Measurements from ENCODE around the gene RBM43.
"Not testable (repeated sequence)": the region's sequence is repeated elsewhere in the genome, so short reads cannot be mapped to it uniquely, and the experiment has no call there.

RBM43 gene

DNA sequence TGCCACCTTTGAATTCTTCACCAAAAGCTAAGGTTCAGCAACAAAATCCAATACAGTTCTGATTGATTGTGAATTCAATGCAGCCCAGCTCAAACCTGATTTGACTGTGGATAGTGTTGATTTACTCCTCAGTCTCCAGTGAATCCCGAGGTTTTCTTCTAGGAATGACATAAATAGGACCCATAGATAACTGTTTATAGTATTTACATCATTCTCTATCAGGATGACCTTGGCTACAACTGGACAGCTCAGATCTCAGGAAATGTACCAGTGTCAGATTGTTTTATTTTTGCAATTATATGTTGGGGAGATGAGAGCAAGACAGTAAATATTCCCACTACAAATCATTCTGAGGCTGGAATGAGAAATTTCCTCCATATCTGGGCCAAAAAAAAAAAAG lies 21.2 kb downstream of the RBM43 start:
- no peak for TF ChIP-seq ZFX (IDR thresholded peaks at IDR 0.05; ENCODE audit: borderline replicate concordance)
- TF ChIP-seq, protein P1, sequence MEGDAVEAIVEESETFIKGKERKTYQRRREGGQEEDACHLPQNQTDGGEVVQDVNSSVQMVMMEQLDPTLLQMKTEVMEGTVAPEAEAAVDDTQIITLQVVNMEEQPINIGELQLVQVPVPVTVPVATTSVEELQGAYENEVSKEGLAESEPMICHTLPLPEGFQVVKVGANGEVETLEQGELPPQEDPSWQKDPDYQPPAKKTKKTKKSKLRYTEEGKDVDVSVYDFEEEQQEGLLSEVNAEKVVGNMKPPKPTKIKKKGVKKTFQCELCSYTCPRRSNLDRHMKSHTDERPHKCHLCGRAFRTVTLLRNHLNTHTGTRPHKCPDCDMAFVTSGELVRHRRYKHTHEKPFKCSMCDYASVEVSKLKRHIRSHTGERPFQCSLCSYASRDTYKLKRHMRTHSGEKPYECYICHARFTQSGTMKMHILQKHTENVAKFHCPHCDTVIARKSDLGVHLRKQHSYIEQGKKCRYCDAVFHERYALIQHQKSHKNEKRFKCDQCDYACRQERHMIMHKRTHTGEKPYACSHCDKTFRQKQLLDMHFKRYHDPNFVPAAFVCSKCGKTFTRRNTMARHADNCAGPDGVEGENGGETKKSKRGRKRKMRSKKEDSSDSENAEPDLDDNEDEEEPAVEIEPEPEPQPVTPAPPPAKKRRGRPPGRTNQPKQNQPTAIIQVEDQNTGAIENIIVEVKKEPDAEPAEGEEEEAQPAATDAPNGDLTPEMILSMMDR (IDR thresholded peaks at IDR 0.05) = no peak
- no peak overlapping the region for H3K27ac ChIP-seq

DNA sequence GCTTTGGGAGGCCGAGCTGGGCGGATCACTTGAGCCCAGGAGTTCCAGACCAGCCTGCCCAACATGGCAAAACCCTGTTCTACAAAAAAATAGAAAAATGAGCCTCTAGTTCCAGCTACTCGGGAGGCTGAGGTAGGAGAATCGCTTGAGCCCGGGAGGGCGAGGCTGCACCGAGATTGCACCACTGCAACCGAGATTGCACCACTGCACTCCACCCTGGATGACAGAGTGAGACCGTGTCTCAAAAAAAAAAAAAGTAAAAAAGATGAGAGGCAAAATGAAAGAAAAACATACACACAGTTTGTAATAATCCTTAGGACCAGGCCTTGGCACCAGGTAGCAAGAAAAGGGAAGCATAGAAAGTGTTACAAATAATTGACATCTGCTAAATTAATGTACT lies 22.0 kb downstream of the RBM43 start:
- TF ChIP-seq, protein P1 (IDR thresholded peaks at IDR 0.05) = no peak
- TF ChIP-seq ZFX (IDR thresholded peaks at IDR 0.05; ENCODE audit: borderline replicate concordance) = no peak
- no peak overlapping the region for H3K27ac ChIP-seq

DNA sequence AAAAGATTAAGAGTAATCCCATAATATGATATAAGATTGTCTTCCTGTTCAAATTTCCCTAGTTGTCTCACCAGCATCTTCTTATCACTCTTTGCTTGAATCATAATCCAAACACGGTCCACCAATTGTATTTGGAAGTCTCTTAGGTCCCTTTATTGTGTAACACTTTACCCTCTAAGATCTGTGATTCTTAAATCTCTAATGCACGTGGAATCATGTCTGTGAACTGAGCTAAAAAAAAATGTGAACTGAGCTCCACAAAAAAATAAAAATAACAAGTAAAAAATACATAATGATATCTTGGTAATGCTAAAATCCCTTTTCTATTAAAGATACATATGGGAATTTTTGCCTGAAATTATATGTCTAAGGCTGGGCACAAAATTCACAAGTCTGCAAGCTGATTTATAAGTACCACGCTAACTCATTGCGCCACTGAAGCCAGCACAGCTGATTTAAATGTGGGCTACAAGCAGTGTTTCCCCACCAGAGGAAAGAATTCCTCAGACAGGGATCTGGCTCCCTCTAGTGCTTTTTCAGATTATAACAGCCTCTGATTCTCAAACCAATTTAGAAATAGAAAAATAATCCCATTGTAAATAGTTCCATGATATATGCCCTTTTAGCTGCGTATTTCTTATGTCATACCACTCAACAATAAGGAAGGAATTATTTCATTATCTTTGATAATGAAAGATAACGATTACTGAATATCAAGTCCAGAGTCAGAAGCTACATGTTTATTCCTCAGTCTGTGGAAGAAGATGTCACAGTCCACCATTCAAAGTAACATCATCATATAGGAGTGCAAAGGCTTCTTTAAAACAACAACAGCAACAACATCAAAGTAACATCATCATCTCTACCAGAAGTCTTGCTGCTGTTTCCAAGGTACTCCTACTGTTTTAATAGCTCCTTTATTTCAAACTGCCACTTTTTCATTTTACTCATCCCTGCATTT lies 22.9 kb downstream of the RBM43 start:
- no peak overlapping the region for H3K27ac ChIP-seq
- no peak for TF ChIP-seq ZFX (IDR thresholded peaks at IDR 0.05; ENCODE audit: borderline replicate concordance)
- TF ChIP-seq, protein P1 (IDR thresholded peaks at IDR 0.05) = peak; percentile 72

DNA sequence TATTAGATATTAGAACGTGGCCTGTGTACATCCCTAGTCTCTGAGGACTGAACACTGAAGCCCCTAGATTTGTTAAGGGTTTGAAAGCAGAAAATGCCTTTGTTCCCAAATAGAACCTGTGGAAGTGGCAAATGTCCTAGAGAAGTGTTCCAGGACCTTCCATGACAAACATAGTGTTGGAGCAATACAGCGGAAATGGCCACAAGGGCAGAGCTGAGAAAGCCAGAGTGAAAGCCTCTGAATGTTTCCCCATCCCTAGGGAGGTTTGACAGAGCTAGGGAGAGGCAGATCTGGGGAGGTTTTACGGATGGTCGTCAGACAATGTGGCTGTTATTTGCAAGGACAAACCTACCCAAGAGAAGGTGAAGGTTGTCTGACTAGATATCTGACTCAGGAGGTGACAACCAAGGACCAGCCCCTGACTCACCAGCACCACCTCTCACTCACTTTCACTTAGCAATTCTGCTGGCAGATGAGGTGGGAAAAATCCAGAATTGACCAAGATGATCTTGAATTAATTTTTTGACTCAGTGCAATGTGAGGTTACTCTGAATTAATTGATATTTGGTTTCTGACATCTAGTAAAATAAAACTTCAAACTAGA lies 24.1 kb downstream of the RBM43 start:
- H3K27ac ChIP-seq = no peak overlapping the region
- no peak for TF ChIP-seq ZFX (IDR thresholded peaks at IDR 0.05; ENCODE audit: borderline replicate concordance)
- TF ChIP-seq, protein P1 (IDR thresholded peaks at IDR 0.05) = no peak

DNA sequence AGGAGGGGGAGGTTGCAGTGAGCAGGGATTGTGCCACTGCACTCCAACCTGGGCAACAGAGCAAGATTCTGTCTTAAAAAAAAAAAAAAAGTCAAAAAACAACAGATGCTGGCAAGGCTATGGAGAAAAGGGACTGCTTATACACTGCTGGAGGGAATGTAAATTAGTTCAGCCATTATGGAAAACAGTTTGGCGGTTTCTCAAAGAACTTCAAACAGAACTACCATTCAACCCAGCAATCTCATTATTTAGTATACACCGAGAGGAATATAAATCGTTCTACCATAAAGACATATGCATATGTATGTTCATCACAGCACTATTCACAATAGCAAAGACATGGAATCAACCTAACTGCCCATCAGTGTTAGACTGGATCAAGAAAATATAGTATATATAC lies 27.9 kb downstream of the RBM43 start:
- H3K27ac ChIP-seq = not testable (repeated sequence)

DNA sequence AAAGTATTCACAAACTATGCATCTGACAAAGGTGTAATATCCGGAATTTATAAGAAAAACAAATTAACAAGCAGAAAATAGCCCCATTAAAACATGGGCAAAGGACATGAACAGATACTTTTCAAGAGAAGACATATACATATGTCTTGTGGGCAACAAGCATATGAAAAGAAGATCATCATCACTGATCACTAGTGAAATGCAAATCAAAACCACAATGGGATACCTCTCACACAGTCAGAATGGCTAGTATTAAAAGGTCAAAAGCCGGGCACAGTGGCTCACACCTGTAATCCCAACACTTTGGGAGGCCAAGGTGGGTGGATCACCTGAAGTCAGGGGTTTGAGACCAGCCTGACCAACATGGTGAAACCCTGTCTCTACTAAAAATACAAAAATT lies 28.4 kb downstream of the RBM43 start:
- H3K27ac ChIP-seq = not testable (repeated sequence)

DNA sequence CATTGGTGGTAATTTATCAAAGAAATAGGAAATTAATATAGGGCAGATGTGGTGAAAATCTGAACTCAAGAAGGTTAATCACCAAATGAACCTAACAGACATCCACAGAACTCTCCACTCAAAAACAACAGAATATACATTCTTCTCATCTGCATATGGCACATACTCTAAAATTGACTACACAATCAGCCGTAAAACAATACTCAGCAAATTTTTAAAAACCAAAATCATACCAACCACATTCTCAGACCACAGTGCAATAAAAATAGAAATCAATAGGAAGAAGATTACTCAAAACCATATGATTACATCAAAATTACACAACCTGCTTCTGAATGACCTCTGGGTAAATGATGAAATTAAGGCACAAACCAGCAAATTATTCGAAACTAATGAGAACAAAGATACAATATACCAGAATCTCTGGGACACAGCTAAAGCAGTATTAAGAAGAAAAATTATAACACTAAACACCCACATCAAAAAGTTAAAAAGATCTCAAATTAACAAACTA lies 31.0 kb downstream of the RBM43 start:
- TF ChIP-seq, protein P1 (IDR thresholded peaks at IDR 0.05) = no peak
- TF ChIP-seq ZFX (IDR thresholded peaks at IDR 0.05; ENCODE audit: borderline replicate concordance) = no peak
- H3K27ac ChIP-seq = no peak overlapping the region

DNA sequence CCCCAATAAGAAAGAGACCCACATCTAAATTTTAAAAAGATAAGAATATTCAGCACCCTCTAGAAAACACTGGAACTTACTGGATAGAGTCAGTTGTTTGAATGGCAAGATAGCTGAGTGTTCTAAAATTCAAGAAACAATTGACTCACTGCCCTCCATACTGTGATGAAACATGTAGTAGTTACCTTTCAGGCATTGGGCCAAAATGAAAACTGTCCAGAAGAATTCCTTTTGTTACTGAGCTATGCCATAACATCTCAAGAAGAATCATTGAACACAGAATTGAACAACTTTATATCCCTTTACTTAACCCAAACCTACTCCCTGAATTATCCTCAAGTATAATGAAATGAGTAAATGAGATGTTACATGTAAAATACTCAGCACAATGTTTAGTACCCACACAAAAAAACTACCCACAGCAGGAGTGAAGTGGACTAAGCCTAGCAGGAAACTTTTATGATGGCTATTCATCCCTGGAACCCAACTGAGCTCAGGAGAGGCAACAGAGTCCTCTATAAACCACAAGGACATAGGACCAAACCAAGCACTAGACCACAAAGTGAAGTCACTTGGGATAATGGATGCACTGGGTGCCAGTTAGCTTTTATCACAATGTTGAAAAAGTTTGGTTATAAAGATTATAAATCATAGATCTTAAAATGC lies 32.7 kb downstream of the RBM43 start:
- H3K27ac ChIP-seq = no peak overlapping the region
- TF ChIP-seq ZFX (IDR thresholded peaks at IDR 0.05; ENCODE audit: borderline replicate concordance) = no peak
- TF ChIP-seq, protein P1 (IDR thresholded peaks at IDR 0.05) = no peak

Measured in 22Rv1 (cell line).